ENCODE results near the gene SNN. TPM values are rescaled to one million over a fixed set of nuclear protein-coding genes. Genes with fewer than 3 reads are reported as not detected.

Gene SNN
- total and polyA plus RNA-seq, 2 donors: 21.6 to 29.2 TPM

DNA sequence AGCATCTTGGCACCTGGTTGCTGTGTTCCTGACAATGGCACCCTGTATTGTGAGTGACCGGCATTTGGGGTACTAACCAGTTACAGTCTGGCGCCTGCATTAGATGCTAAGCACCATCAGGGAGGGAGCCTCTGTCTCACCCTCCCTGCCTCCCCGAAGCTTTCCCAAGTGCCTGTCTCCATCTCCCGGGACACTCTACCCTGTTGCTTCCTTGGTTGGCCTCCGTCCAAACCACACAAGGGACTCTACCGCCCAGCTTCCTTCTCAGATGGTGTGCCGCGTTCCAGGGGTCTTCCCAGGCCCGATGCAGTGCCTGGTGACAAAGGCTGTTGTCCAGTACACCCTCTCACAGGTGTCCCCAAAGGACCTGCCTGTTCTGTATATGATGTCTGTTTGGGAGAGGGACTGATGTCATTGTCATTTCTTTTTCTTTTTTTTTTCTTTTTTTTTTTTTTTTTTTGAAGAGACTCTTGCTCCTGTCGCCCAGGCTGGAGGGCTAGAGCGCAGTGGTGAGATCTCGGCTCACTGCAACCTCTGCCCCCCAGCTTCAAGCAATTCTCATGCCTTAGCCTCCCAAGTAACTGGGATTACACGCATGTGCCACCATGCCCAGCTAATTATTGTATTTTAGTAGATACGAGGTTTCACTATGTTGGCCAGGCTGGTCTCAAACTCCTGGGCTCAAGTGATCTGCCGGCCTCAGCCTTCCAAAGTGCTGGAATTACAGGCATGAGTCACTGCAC lies 6.7 kb downstream of the SNN start:
- DNase-seq (ENCODE audit: low read depth in 6 of 9, low spot score in 9 of 9): no peak
- Histone ChIP-seq H3K27me3 (ENCODE audit: control insufficient read depth in 2 of 2, insufficient read depth in 1 of 2, low read length in 1 of 2) (no peaks in the 10 kb centered on the region), H3K4me1 (ENCODE audit: control insufficient read depth in 2 of 2, insufficient read depth in 2 of 2, low read length in 2 of 2) (peaks cover 20 to 79% of the 10 kb centered on the region in 2 donors), H3K4me3 (ENCODE audit: low read length in 2 of 2) (no peak overlapping the region), H3K27ac (ENCODE audit: low read depth in 1 of 2, low read length in 1 of 2) (no peak overlapping the region), H3K9me3 (ENCODE audit: control insufficient read depth in 2 of 2, insufficient read depth in 1 of 2, low read length in 1 of 2) (peaks cover 0 to 7% of the 10 kb centered on the region in 2 donors), H3K36me3 (ENCODE audit: control insufficient read depth in 2 of 2, insufficient read depth in 2 of 2, low read length in 1 of 2) (peaks cover 57 to 60% of the 10 kb centered on the region in 2 donors)
- 70% methylated on average over 15 of the region's 15 CpGs for WGBS

DNA sequence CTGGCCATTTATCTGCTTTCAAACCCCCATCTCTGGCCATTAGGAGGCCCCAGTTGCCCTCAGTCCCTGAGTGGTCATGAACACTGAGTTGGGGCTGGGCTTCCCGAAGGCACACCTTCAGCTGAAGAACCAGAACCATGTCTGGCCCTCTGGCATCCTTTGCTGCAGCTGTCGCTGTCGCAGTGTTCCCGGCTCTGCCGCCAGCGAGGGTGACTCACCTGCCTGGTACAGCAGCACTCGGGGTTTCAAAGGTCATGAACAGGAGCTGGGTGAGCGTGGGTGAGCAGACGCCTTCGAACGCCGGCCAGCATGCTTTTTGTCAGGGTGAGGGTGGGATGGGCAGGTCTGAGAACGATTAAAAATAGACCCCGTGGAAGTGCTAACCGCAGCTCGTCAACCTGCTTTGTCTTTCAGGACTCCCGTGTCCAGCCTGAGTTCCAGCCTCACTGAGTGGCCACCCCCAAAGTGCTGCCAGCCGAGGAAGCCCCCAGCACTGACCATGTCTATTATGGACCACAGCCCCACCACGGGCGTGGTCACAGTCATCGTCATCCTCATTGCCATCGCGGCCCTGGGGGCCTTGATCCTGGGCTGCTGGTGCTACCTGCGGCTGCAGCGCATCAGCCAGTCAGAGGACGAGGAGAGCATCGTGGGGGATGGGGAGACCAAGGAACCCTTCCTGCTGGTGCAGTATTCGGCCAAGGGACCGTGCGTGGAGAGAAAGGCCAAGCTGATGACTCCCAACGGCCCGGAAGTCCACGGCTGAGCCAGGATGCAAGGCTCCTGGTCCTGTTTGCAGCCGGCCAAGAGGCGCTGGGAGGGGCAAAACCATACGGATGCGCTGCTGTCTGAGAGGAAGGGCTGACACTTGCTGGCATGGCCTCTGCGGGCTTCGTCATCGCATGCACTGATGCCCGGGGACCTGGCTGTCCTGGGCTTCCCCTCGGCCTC lies 7.6 kb downstream of the SNN start:
- Histone ChIP-seq H3K27me3 (ENCODE audit: control insufficient read depth in 2 of 2, insufficient read depth in 1 of 2, low read length in 1 of 2) (no peaks in the 10 kb centered on the region), H3K4me1 (ENCODE audit: control insufficient read depth in 2 of 2, insufficient read depth in 2 of 2, low read length in 2 of 2) (peaks cover 17 to 75% of the 10 kb centered on the region in 2 donors), H3K27ac (ENCODE audit: low read depth in 1 of 2, low read length in 1 of 2) (peak overlapping the region in 1 of 2 donors; percentile 18), H3K9me3 (ENCODE audit: control insufficient read depth in 2 of 2, insufficient read depth in 1 of 2, low read length in 1 of 2) (peaks cover 0 to 2% of the 10 kb centered on the region in 2 donors), H3K36me3 (ENCODE audit: control insufficient read depth in 2 of 2, insufficient read depth in 2 of 2, low read length in 1 of 2) (peaks cover 65 to 67% of the 10 kb centered on the region in 2 donors), H3K4me3 (ENCODE audit: low read length in 2 of 2) (no peak overlapping the region)
- WGBS: 92% methylated on average over 42 of the region's 42 CpGs
- no peak for DNase-seq (ENCODE audit: low read depth in 6 of 9, low spot score in 9 of 9)

DNA sequence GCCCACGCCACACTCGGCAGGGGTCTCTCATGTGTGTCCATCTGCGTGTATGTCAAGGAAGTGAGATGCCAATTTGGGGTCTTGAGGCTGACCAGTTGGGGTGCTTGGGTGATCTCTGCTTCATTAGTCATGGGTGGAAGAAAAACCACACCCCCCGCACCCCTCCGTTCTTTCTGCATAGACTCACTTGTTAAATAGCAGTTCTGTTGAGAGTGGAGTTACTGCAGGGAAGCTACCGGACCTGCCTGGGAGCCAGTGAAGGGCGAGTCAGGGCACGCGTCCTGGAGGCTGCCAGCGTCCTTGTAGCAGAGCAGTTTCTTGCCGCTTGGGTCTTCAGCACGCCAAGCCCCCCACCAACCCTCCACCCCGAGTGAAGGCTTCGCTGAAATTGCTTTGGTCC lies 8.5 kb downstream of the SNN start:
- no peak overlapping the region for H3K4me3 ChIP-seq (ENCODE audit: low read length in 2 of 2)

DNA sequence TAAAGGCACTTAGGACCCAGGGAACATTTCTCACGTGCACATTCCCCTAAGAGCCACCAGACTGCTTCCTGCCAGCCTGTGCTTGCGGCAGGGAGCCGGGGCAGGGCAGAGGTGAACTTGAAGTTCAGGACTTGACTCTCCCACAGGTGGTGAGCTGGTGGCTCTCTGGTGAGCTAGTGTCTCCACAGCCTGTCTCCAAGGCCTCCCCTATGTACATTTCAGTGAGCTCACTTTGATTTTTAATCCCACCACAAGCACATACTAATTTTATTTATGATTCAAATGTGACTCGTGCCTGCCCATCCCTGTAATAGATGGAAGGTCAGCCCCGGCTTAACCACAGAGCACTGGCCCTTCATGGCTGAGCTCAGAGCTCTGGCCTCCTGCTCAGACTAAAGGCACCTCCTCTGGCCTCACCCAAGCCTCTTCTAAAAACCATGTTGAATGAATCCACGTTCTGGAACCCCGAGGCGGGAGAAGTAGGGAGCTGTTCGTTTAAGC lies 9.2 kb downstream of the SNN start:
- H3K36me3 ChIP-seq (ENCODE audit: control insufficient read depth in 2 of 2, insufficient read depth in 2 of 2, low read length in 1 of 2): peaks cover 68 to 72% of the 10 kb centered on the region in 2 donors
- peak overlapping the region in 1 of 2 donors; percentile 64 for H3K27ac ChIP-seq (ENCODE audit: low read depth in 1 of 2, low read length in 1 of 2)

More for the DNA sequence above, 8.5 kb downstream of the SNN start:
- no peaks in the 10 kb centered on the region for H3K9me3 ChIP-seq (ENCODE audit: control insufficient read depth in 2 of 2, insufficient read depth in 1 of 2, low read length in 1 of 2)
- 94% methylated on average over 14 of the region's 14 CpGs for WGBS
- peaks cover 12 to 74% of the 10 kb centered on the region in 2 donors for H3K4me1 ChIP-seq (ENCODE audit: control insufficient read depth in 2 of 2, insufficient read depth in 2 of 2, low read length in 2 of 2)
- no peak for DNase-seq (ENCODE audit: low read depth in 6 of 9, low spot score in 9 of 9)
- peaks cover 64 to 68% of the 10 kb centered on the region in 2 donors for H3K36me3 ChIP-seq (ENCODE audit: control insufficient read depth in 2 of 2, insufficient read depth in 2 of 2, low read length in 1 of 2)
- peak overlapping the region; percentile 25 to 64 for H3K27ac ChIP-seq (ENCODE audit: low read depth in 1 of 2, low read length in 1 of 2)
- H3K27me3 ChIP-seq (ENCODE audit: control insufficient read depth in 2 of 2, insufficient read depth in 1 of 2, low read length in 1 of 2): no peaks in the 10 kb centered on the region

DNA sequence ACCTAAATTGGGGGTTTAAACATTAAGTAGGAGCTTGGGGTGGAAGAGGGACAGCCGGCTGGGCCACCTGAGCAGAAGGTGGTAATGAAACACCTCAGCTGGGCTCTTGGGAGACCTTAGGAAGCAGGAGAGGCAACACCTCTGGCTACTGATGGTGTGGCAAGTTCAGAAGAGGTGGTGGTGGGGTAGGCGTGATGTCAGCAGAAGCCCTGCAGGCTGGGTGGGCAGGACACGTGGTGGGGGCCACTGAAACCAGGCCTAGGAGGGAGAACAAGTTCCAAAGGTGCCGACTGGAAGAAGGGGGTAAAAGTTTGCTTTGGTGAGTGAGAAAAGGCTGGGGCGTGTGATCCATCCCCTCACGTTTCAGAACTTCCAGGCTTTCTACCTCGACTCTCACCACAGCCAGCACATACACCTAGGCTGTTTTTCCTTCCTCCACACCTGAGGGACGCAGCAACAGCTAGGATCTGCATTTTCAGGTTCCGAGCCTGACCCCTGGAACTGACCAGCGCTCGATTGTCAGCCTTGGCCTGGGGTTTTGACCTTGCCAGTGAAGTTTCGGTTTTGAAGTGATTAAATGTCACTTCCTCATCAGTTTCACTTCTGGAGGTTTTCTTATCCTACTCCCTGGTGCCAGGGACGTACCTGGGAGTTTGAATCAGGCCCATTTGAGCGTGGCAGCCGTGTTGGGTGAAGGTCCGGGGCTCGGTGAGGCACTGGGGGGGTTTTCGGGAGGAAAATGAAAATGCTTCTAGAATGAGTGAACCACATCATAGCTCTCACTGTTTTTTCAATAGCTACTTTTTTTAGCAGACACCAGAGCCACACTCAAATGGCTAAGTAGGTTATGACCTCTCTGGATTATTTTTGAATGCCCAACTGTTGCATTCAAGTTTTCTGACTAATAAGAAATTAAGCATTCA lies 10.0 kb downstream of the SNN start:
- H3K27me3 ChIP-seq (ENCODE audit: control insufficient read depth in 2 of 2, insufficient read depth in 1 of 2, low read length in 1 of 2): no peaks in the 10 kb centered on the region
- DNase-seq (ENCODE audit: low read depth in 6 of 9, low spot score in 9 of 9): no peak
- peak overlapping the region; percentile 9 to 64 for H3K27ac ChIP-seq (ENCODE audit: low read depth in 1 of 2, low read length in 1 of 2)
- no peak overlapping the region for H3K4me3 ChIP-seq (ENCODE audit: low read length in 2 of 2)
- 89% methylated on average over 18 of the region's 18 CpGs for WGBS
- no peaks in the 10 kb centered on the region for H3K9me3 ChIP-seq (ENCODE audit: control insufficient read depth in 2 of 2, insufficient read depth in 1 of 2, low read length in 1 of 2)
- peaks cover 6 to 66% of the 10 kb centered on the region in 2 donors for H3K4me1 ChIP-seq (ENCODE audit: control insufficient read depth in 2 of 2, insufficient read depth in 2 of 2, low read length in 2 of 2)
- H3K36me3 ChIP-seq (ENCODE audit: control insufficient read depth in 2 of 2, insufficient read depth in 2 of 2, low read length in 1 of 2): peaks cover 75 to 78% of the 10 kb centered on the region in 2 donors

More for the DNA sequence above, 9.2 kb downstream of the SNN start:
- H3K27me3 ChIP-seq (ENCODE audit: control insufficient read depth in 2 of 2, insufficient read depth in 1 of 2, low read length in 1 of 2): no peaks in the 10 kb centered on the region
- 83% methylated on average over 9 of the region's 9 CpGs for WGBS
- H3K4me3 ChIP-seq (ENCODE audit: low read length in 2 of 2): no peak overlapping the region
- no peaks in the 10 kb centered on the region for H3K9me3 ChIP-seq (ENCODE audit: control insufficient read depth in 2 of 2, insufficient read depth in 1 of 2, low read length in 1 of 2)
- H3K4me1 ChIP-seq (ENCODE audit: control insufficient read depth in 2 of 2, insufficient read depth in 2 of 2, low read length in 2 of 2): peaks cover 11 to 73% of the 10 kb centered on the region in 2 donors
- no peak for DNase-seq (ENCODE audit: low read depth in 6 of 9, low spot score in 9 of 9)

DNA sequence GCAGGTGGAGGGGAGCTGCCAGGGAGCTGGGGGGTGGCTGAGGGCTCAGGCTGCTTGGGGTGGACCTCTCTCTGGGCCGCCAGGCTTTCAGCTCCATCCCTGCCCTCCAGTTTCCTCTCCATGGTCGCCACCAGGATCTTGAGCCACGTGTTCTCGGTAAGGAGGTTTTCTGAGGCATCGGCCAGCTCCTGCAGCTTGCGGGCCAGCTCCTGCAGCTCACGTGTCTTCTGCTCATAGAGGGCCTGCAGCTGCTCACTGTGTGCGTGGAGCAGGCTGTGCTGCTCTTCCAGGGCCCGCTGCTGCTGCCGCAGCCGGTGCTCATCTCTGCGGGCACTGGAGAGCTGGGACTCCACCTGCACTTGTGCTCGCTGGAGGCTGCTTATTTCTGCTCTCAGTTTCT lies 11.0 kb downstream of the SNN start:
- H3K27me3 ChIP-seq (ENCODE audit: control insufficient read depth in 2 of 2, insufficient read depth in 1 of 2, low read length in 1 of 2): no peaks in the 10 kb centered on the region
- DNase-seq (ENCODE audit: low read depth in 6 of 9, low spot score in 9 of 9): no peak
- no peak overlapping the region for H3K27ac ChIP-seq (ENCODE audit: low read depth in 1 of 2, low read length in 1 of 2)
- peaks cover 6 to 62% of the 10 kb centered on the region in 2 donors for H3K4me1 ChIP-seq (ENCODE audit: control insufficient read depth in 2 of 2, insufficient read depth in 2 of 2, low read length in 2 of 2)
- no peaks in the 10 kb centered on the region for H3K9me3 ChIP-seq (ENCODE audit: control insufficient read depth in 2 of 2, insufficient read depth in 1 of 2, low read length in 1 of 2)
- 96% methylated on average over 13 of the region's 13 CpGs for WGBS
- H3K36me3 ChIP-seq (ENCODE audit: control insufficient read depth in 2 of 2, insufficient read depth in 2 of 2, low read length in 1 of 2): peaks cover 80 to 83% of the 10 kb centered on the region in 2 donors
- H3K4me3 ChIP-seq (ENCODE audit: low read length in 2 of 2): no peak overlapping the region

DNA sequence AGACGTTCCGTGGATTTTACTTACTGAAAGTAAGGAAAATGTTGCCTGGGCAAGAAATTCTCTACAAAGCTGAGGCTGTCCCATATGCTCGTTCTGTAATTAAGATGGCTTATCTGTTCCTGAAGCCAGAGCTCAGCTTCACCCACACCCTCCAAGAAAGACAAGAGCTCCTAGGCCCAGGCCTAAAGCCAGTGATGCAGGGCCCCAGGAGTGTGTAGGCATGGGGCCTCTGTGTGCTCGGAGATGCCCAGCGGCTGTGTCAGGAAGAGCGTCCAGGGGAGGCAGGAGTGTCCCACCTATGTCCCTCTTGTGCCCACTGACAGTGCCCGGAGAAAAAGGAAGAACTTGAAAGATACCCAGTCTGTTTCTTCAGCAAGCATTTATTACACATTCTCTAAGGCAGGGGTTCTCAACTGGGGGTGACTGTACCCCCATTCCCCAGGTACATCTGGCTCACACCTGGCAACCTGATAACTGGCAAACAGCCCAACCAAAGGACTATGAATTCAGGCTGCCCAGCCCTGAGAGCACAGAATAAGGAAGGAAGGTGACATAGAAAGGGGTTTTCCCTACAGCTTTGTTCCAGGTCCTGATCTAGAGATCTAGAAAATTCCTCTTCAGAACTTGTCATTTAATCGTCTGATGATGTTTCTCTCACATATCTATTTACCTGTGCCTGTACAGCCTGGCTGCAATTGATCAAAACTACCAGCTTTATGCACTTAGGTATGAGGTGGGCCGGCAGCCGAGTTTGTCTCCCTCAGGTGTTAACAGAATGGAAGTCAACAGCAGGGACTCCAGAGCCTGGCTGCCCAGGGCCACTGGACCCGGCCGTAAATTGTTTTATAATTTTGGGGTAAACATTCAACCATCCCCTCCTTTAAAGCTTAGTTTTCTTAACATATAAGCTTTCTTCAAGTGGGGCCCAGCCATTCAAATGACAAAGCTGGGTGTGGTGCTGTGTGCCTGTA lies 12.0 kb downstream of the SNN start:
- no peak overlapping the region for H3K4me3 ChIP-seq (ENCODE audit: low read length in 2 of 2)
- WGBS: 87% methylated on average over 12 of the region's 12 CpGs
- DNase-seq (ENCODE audit: low read depth in 6 of 9, low spot score in 9 of 9): no peak
- H3K36me3 ChIP-seq (ENCODE audit: control insufficient read depth in 2 of 2, insufficient read depth in 2 of 2, low read length in 1 of 2): peaks cover 82 to 87% of the 10 kb centered on the region in 2 donors
- no peaks in the 10 kb centered on the region for H3K9me3 ChIP-seq (ENCODE audit: control insufficient read depth in 2 of 2, insufficient read depth in 1 of 2, low read length in 1 of 2)
- H3K27ac ChIP-seq (ENCODE audit: low read depth in 1 of 2, low read length in 1 of 2): peak overlapping the region in 1 of 2 donors; percentile 15
- no peaks in the 10 kb centered on the region for H3K27me3 ChIP-seq (ENCODE audit: control insufficient read depth in 2 of 2, insufficient read depth in 1 of 2, low read length in 1 of 2)
- peaks cover 6 to 57% of the 10 kb centered on the region in 2 donors for H3K4me1 ChIP-seq (ENCODE audit: control insufficient read depth in 2 of 2, insufficient read depth in 2 of 2, low read length in 2 of 2)
